GM15510 (cell line): ENCODE results near the gene WDR1.

ENCODE experiments used
- POLR2A ChIP-seq: IDR thresholded peaks from 3 replicates; pipeline ENCODE4 v1.6.1; 2011; ENCODE audit warnings: borderline replicate concordance; ENCODE audit not compliant: insufficient read length; ENCODE audit errors: extremely low read depth

Gene WDR1

GRCh38 chr4:10069075-10069642 lies 47.4 kb downstream of the WDR1 start:
- TF ChIP-seq POLR2A: no peak

GRCh38 chr4:10066670-10067651 lies 49.6 kb downstream of the WDR1 start:
- TF ChIP-seq POLR2A: no peak

- no peak for TF ChIP-seq POLR2A
Measured at GRCh38 chr4:10066206-10066605, 50.4 kb downstream of the WDR1 start.

GRCh38 chr4:10063544-10064300 lies 52.9 kb downstream of the WDR1 start:
- TF ChIP-seq POLR2A: no peak

- no peak for TF ChIP-seq POLR2A
Measured at GRCh38 chr4:10061650-10062415, 54.8 kb downstream of the WDR1 start.

- no peak for TF ChIP-seq POLR2A
Measured at GRCh38 chr4:10058371-10058770, 58.2 kb downstream of the WDR1 start.

GRCh38 chr4:10057023-10057395 lies 59.6 kb downstream of the WDR1 start:
- TF ChIP-seq POLR2A: no peak

- TF ChIP-seq POLR2A: no peak
Measured at GRCh38 chr4:10056334-10057022, 60.1 kb downstream of the WDR1 start.

- no peak for TF ChIP-seq POLR2A
Measured at GRCh38 chr4:10055871-10056270, 60.7 kb downstream of the WDR1 start.

- no peak for TF ChIP-seq POLR2A
Measured at GRCh38 chr4:10054571-10055041, 62.0 kb downstream of the WDR1 start.

GRCh38 chr4:10053635-10054453 lies 62.8 kb downstream of the WDR1 start:
- TF ChIP-seq POLR2A: no peak

GRCh38 chr4:10051517-10052135 lies 65.0 kb downstream of the WDR1 start:
- no peak for TF ChIP-seq POLR2A

GRCh38 chr4:10050721-10051120 lies 65.9 kb downstream of the WDR1 start:
- TF ChIP-seq POLR2A: no peak
